Trophoblast cell (in vitro differentiated cells and primary cell): Measurements from ENCODE around the gene CHKB.

Experiments
- DNase-seq, 2 donors: peaks; one replicate each; pipeline ENCODE4 v3.0.0-alpha.2; 2016
- H2AFZ ChIP-seq: 2 replicates; pipeline ENCODE4 v1.6.1; 2013; ENCODE audit warnings: low read length, moderate library complexity, mild to moderate bottlenecking; ENCODE audit not compliant: insufficient read depth, poor library complexity
- H2AK5ac ChIP-seq: 2 replicates; pipeline ENCODE4 v1.6.1; 2013; ENCODE audit warnings: mild to moderate bottlenecking, low read length
- H2BK120ac ChIP-seq: 2 replicates; pipeline ENCODE4 v1.6.1; 2013; ENCODE audit warnings: low read length, mild to moderate bottlenecking, moderate library complexity; ENCODE audit not compliant: insufficient read depth, poor library complexity
- H2BK12ac ChIP-seq: 2 replicates; pipeline ENCODE4 v1.6.1; 2013; ENCODE audit warnings: mild to moderate bottlenecking, low read length, moderate library complexity
- H2BK5ac ChIP-seq: 2 replicates; pipeline ENCODE4 v1.6.1; 2013; ENCODE audit warnings: low read length, low read depth, moderate library complexity, mild to moderate bottlenecking; ENCODE audit not compliant: poor library complexity
- H3K14ac ChIP-seq: 2 replicates; pipeline ENCODE4 v1.6.1; 2013; ENCODE audit warnings: mild to moderate bottlenecking, low read length
- H3K18ac ChIP-seq: 2 replicates; pipeline ENCODE4 v1.6.1; 2013; ENCODE audit warnings: mild to moderate bottlenecking, low read length
- H3K23ac ChIP-seq: 2 replicates; pipeline ENCODE4 v1.6.1; 2013; ENCODE audit warnings: low read length
- H3K27ac ChIP-seq: 2 replicates; pipeline ENCODE4 v1.5.1; 2013; ENCODE audit warnings: low read depth, mild to moderate bottlenecking, inconsistent platforms, low read length, moderate library complexity
- H3K27me3 ChIP-seq: 2 replicates; pipeline ENCODE4 v1.6.1; 2013; ENCODE audit warnings: inconsistent platforms, mild to moderate bottlenecking, low read length, moderate library complexity; ENCODE audit not compliant: insufficient read depth
- H3K36me3 ChIP-seq, 2 experiments: 1 replicate in 1 of 2; 2 replicates in 1 of 2; pipeline ENCODE4 v1.6.1; 2013; ENCODE audit warnings: low read length in 2 of 2, mild to moderate bottlenecking in 2 of 2, moderate library complexity in 1 of 2; ENCODE audit not compliant: insufficient read depth in 2 of 2, control insufficient read depth in 1 of 2
- H3K4ac ChIP-seq: 2 replicates; pipeline ENCODE4 v1.6.1; 2013; ENCODE audit warnings: low read depth, mild to moderate bottlenecking, low read length, moderate library complexity
- H3K4me1 ChIP-seq, 2 experiments: 1 replicate in 1 of 2; 2 replicates in 1 of 2; pipeline ENCODE4 v1.6.1; 2013; ENCODE audit warnings: low read length in 2 of 2, mild to moderate bottlenecking in 2 of 2, moderate library complexity in 1 of 2; ENCODE audit not compliant: insufficient read depth in 2 of 2, control insufficient read depth in 1 of 2
- H3K4me2 ChIP-seq: 2 replicates; pipeline ENCODE4 v1.6.1; 2013; ENCODE audit warnings: inconsistent platforms, mild to moderate bottlenecking, low read length, moderate library complexity
- H3K4me3 ChIP-seq: 2 replicates; pipeline ENCODE4 v1.5.1; 2013; ENCODE audit warnings: mild to moderate bottlenecking, low read depth, low read length, inconsistent platforms
- H3K79me1 ChIP-seq: one replicate; pipeline ENCODE4 v1.6.1; 2013; ENCODE audit warnings: low read length
- H3K79me2 ChIP-seq: 2 replicates; pipeline ENCODE4 v1.6.1; 2013; ENCODE audit warnings: low read length, mild to moderate bottlenecking; ENCODE audit not compliant: control insufficient read depth, insufficient read depth, poor library complexity
- H3K9ac ChIP-seq: 2 replicates; pipeline ENCODE4 v1.6.1; 2013; ENCODE audit warnings: mild to moderate bottlenecking, low read length
- H3K9me3 ChIP-seq: 2 replicates; pipeline ENCODE4 v1.6.1; 2013; ENCODE audit warnings: low read depth, mild to moderate bottlenecking, control low read depth, inconsistent platforms, low read length; ENCODE audit not compliant: insufficient read depth
- H4K12ac ChIP-seq: 2 replicates; pipeline ENCODE4 v1.6.1; 2013; ENCODE audit warnings: low read depth, mild to moderate bottlenecking, low read length, moderate library complexity
- H4K8ac ChIP-seq: 2 replicates; pipeline ENCODE4 v1.6.1; 2013; ENCODE audit warnings: low read depth, mild to moderate bottlenecking, low read length, moderate library complexity
- H4K91ac ChIP-seq: one replicate; pipeline ENCODE4 v1.6.1; 2013; ENCODE audit warnings: low read depth, mild to moderate bottlenecking, low read length, moderate library complexity
- WGBS: extraction: QIAGEN DNeasy Blood & Tissue Kit; methylation state at CpG from one replicate; pipeline ENCODE4 v1.1.7; 2013; ENCODE audit warnings: missing lambda C conversion rate; ENCODE audit not compliant: insufficient read length, insufficient coverage; ENCODE audit errors: extremely low coverage; 5-methylcytosine and 5-hydroxymethylcytosine counted together

The CHKB gene

GRCh38 chr22:50572965-50573364 lies 9.7 kb downstream of the CHKB start:
- no peak overlapping the region for H2AFZ ChIP-seq
- no peak overlapping the region for H4K12ac ChIP-seq
- H3K9ac ChIP-seq = no peak overlapping the region
- no peak overlapping the region for H3K14ac ChIP-seq
- no peak overlapping the region for H3K27ac ChIP-seq
- H2BK12ac ChIP-seq = no peak overlapping the region
- no peak overlapping the region for H4K91ac ChIP-seq
- H3K79me2 ChIP-seq = no peaks in the 10 kb centered on the region
- H3K4me1 ChIP-seq = no peaks in the 10 kb centered on the region
- no peaks in the 10 kb centered on the region for H3K79me1 ChIP-seq
- no peak overlapping the region for H3K23ac ChIP-seq
- H3K36me3 ChIP-seq = peaks cover 73 to 81% of the 10 kb centered on the region in 2 experiments
- H3K18ac ChIP-seq = no peak overlapping the region
- peaks cover 4% of the 10 kb centered on the region for H3K9me3 ChIP-seq
- H3K4ac ChIP-seq = no peak overlapping the region
- no peak overlapping the region for H3K4me2 ChIP-seq
- H2AK5ac ChIP-seq = no peak overlapping the region
- no peak overlapping the region for H2BK5ac ChIP-seq
- H3K4me3 ChIP-seq = no peak overlapping the region
- no peak overlapping the region for H4K8ac ChIP-seq
- H3K27me3 ChIP-seq = no peaks in the 10 kb centered on the region
- no CpG with 5 or more reads among the region's 11 CpGs for WGBS
- DNase-seq = no peak
- no peak overlapping the region for H2BK120ac ChIP-seq

- Histone ChIP-seq H3K9ac (no peak overlapping the region), H3K4me3 (peak overlapping the region; percentile 10), H4K91ac (no peak overlapping the region), H3K27me3 (no peaks in the 10 kb centered on the region), H2BK120ac (no peak overlapping the region), H3K23ac (no peak overlapping the region), H2BK12ac (no peak overlapping the region), H3K4me2 (no peak overlapping the region), H3K36me3 (peaks cover 66 to 75% of the 10 kb centered on the region in 2 experiments), H3K18ac (no peak overlapping the region), H3K79me1 (no peaks in the 10 kb centered on the region), H3K14ac (no peak overlapping the region), H3K4me1 (no peaks in the 10 kb centered on the region), H3K27ac (no peak overlapping the region), H3K4ac (no peak overlapping the region), H3K9me3 (peaks cover 4% of the 10 kb centered on the region), H2AFZ (no peak overlapping the region), H4K12ac (no peak overlapping the region), H2BK5ac (no peak overlapping the region), H4K8ac (no peak overlapping the region), H2AK5ac (no peak overlapping the region), H3K79me2 (no peaks in the 10 kb centered on the region)
- DNase-seq = no peak
- no CpG with 5 or more reads among the region's 26 CpGs for WGBS
These were observed 11.1 kb downstream of the CHKB start for GRCh38 chr22:50571264-50572175.

GRCh38 chr22:50570861-50571260 lies 11.8 kb downstream of the CHKB start:
- peaks cover 64 to 73% of the 10 kb centered on the region in 2 experiments for H3K36me3 ChIP-seq
- WGBS = no CpG with 5 or more reads among the region's 12 CpGs

DNA sequence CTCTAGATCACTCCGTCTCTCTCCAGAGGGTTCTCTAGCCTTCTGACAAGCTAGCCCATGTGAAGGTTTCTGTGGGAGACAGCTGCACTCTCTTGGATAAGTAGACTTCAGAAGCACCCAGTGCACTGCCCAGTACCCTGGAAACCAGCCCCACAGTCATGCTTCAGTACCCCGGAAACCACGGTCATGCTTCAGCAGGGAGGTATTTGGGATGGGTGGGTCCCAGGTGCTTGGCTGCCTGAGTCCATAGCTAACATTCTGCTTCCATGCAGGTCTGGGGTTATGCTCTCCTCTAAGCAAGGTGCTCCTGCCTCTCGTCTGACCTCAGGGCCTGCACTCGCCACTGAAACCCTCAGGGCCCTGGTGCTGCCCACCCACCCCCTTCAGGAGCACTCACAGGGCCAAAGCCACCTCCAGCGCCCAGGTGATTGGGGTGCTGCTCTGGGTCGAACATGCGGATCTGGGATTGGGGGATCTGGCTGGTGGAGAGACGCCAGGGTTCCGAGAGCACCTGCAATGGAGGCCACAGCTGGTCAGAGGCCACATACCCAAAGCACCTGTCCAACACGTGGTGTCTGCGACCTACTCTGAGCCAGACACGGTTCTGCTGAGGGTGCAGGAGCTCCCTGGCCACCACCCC lies 12.6 kb downstream of the CHKB start:
- DNase-seq = peak; percentile 49 to 65
- H4K91ac ChIP-seq = no peak overlapping the region
- H2AK5ac ChIP-seq = no peak overlapping the region
- H3K4me3 ChIP-seq = peak overlapping the region; percentile 3
- H3K14ac ChIP-seq = no peak overlapping the region
- no peak overlapping the region for H4K12ac ChIP-seq
- no peaks in the 10 kb centered on the region for H3K79me1 ChIP-seq
- H3K36me3 ChIP-seq = peaks cover 64 to 67% of the 10 kb centered on the region in 2 experiments
- H2BK120ac ChIP-seq = no peak overlapping the region
- no peak overlapping the region for H2BK5ac ChIP-seq
- no peak overlapping the region for H3K4ac ChIP-seq
- no peak overlapping the region for H3K23ac ChIP-seq
- H3K27me3 ChIP-seq = no peaks in the 10 kb centered on the region
- H3K9me3 ChIP-seq = peaks cover 2% of the 10 kb centered on the region
- H3K4me2 ChIP-seq = no peak overlapping the region
- no CpG with 5 or more reads among the region's 13 CpGs for WGBS
- H3K18ac ChIP-seq = no peak overlapping the region
- H4K8ac ChIP-seq = no peak overlapping the region
- H3K79me2 ChIP-seq = no peaks in the 10 kb centered on the region
- no peaks in the 10 kb centered on the region for H3K4me1 ChIP-seq
- no peak overlapping the region for H2BK12ac ChIP-seq
- no peak overlapping the region for H3K27ac ChIP-seq
- no peak overlapping the region for H3K9ac ChIP-seq
- no peak overlapping the region for H2AFZ ChIP-seq

More at GRCh38 chr22:50570861-50571260, 11.8 kb downstream of the CHKB start:
- no peak overlapping the region for H2AFZ ChIP-seq
- no peak overlapping the region for H3K14ac ChIP-seq
- H3K27ac ChIP-seq = no peak overlapping the region
- H3K9ac ChIP-seq = no peak overlapping the region
- H3K4me1 ChIP-seq = no peaks in the 10 kb centered on the region
- H3K79me1 ChIP-seq = no peaks in the 10 kb centered on the region
- no peak overlapping the region for H2BK12ac ChIP-seq
- H2AK5ac ChIP-seq = no peak overlapping the region
- no peak overlapping the region for H3K4me3 ChIP-seq
- H3K18ac ChIP-seq = no peak overlapping the region
- no peak for DNase-seq
- peaks cover 3% of the 10 kb centered on the region for H3K9me3 ChIP-seq
- H3K4me2 ChIP-seq = no peak overlapping the region
- no peak overlapping the region for H3K4ac ChIP-seq
- H4K91ac ChIP-seq = no peak overlapping the region
- H3K27me3 ChIP-seq = no peaks in the 10 kb centered on the region
- H4K8ac ChIP-seq = no peak overlapping the region
- no peak overlapping the region for H4K12ac ChIP-seq
- no peak overlapping the region for H2BK5ac ChIP-seq
- H2BK120ac ChIP-seq = no peak overlapping the region
- H3K79me2 ChIP-seq = no peaks in the 10 kb centered on the region
- H3K23ac ChIP-seq = no peak overlapping the region
